Measurements from ENCODE around the gene C1QTNF12. TPM values are rescaled to one million over a fixed set of nuclear protein-coding genes. Genes with fewer than 3 reads are reported as not detected.

The C1QTNF12 gene
- total RNA-seq, 2 experiments from 2014 or later, result 3.4 to 4.8 TPM

DNA sequence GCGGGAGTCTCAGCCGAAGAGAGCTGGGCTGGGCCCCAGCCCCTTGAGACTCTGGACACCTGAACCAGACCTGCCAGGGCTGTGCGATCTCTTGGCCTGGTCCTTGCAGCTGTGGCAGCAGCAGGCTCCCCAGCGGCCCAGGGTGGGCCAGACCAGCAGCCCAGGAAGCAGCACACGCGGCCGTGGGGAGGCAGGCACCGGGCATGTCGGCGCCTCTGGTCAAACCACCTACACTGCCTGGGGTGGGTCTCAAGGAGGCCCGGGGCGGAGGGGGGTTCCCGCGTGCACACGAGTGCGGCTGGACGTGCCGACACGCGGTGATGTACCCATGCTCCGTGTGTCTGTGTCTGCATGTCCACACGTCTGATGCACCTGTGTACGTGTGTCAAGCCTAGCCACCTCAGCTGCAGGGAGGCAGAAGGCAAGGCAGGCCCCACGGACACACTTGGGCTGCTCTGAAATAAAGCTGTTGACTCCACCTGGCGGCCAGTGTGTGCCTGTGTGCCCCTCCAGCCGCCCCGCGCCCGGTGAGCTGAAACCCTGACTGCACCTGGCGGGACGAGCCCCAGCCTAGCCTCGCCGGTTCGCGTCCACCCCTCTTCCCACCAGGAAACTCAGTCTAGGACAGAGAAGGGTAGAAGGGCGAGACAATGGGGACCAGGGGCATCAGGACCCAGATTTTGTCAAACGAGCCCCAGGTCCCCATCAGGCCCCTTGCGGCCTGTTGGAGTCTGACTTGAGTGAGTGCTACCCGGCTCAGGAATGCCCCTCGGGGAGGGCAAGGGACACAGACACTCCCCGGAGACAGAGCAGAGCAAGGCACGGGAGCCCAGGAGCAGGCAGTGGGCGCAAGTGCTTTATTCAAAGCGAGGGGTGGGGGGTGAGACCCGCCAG, 45.3 kb upstream of the C1QTNF12 start:
- TF ChIP-seq, protein P1, sequence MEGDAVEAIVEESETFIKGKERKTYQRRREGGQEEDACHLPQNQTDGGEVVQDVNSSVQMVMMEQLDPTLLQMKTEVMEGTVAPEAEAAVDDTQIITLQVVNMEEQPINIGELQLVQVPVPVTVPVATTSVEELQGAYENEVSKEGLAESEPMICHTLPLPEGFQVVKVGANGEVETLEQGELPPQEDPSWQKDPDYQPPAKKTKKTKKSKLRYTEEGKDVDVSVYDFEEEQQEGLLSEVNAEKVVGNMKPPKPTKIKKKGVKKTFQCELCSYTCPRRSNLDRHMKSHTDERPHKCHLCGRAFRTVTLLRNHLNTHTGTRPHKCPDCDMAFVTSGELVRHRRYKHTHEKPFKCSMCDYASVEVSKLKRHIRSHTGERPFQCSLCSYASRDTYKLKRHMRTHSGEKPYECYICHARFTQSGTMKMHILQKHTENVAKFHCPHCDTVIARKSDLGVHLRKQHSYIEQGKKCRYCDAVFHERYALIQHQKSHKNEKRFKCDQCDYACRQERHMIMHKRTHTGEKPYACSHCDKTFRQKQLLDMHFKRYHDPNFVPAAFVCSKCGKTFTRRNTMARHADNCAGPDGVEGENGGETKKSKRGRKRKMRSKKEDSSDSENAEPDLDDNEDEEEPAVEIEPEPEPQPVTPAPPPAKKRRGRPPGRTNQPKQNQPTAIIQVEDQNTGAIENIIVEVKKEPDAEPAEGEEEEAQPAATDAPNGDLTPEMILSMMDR (IDR thresholded peaks at IDR 0.05), result peak; percentile 42
- H3K9me3 Mint-ChIP-seq, result no peaks in the 10 kb centered on the region
- Histone ChIP-seq H3K27me3 (ENCODE audit: control insufficient read depth in 1 of 2, insufficient read depth in 2 of 2, low read length in 2 of 2) (no peaks in the 10 kb centered on the region), H3K4me1 (ENCODE audit: insufficient read depth, low read length) (peaks cover 14% of the 10 kb centered on the region), H3K36me3 (ENCODE audit: insufficient read depth, low read length) (no peaks in the 10 kb centered on the region), H3K9me3 (ENCODE audit: control insufficient read depth in 1 of 2, insufficient read depth in 1 of 2, low read length in 2 of 2) (no peaks in the 10 kb centered on the region), H3K27ac (ENCODE audit: low read depth in 1 of 2, low read length in 2 of 2) (no peak overlapping the region), H3K4me3 (ENCODE audit: low read length) (no peak overlapping the region)
- DNase-seq, result peak; percentile 43 to 84 (median 61)
- peak; percentile 81 for ATAC-seq (ENCODE audit: poor library complexity)
- H3K4me3 Mint-ChIP-seq, result no peak overlapping the region
- H3K27me3 Mint-ChIP-seq, result no peaks in the 10 kb centered on the region
- H3K4me1 Mint-ChIP-seq (ENCODE audit: low read depth), result no peaks in the 10 kb centered on the region
- ChIA-PET CTCF (interaction anchor here (0.6 to 1.6 kb wide), 8 partner anchors 15 to 307 kb away, joined by 3 to 33 read pairs (median 4); no protein-coding TSS in a partner anchor), POLR2A (no interaction called here)
- intact Hi-C loops (cut with DNase I, micrococcal nuclease), result loop anchor here (2.0 to 5.0 kb wide), 3 partner anchors 169 to 309 kb away; partner anchors contain the start of gene PERM1 (in 1 of the 2)
- H3K36me3 Mint-ChIP-seq (ENCODE audit: low read depth), result no peaks in the 10 kb centered on the region
- H3K27ac Mint-ChIP-seq, result no peak overlapping the region

DNA sequence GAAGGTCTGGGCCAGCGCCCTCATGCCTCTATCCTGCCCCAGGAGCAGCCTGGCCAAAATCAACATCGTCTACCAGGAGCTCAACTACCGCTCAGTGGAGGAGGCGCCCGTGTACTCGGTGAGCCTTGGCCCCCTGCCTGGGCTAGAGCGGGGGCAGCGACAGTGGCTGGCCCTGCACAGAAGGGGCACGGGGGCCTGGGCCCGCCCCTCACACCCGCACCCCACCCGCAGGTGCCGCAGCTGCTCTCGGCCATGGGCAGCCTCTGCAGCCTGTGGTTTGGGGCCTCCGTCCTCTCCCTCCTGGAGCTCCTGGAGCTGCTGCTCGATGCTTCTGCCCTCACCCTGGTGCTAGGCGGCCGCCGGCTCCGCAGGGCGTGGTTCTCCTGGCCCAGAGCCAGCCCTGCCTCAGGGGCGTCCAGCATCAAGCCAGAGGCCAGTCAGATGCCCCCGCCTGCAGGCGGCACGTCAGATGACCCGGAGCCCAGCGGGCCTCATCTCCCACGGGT, 44.6 kb upstream of the C1QTNF12 start:
- no peaks in the 10 kb centered on the region for H3K9me3 Mint-ChIP-seq
- no peak overlapping the region for H3K4me3 ChIP-seq (ENCODE audit: low read length)
- H3K4me1 Mint-ChIP-seq (ENCODE audit: low read depth), result no peaks in the 10 kb centered on the region
- ChIA-PET CTCF (interaction anchor here (0.6 to 1.6 kb wide), 7 partner anchors 14 to 306 kb away, joined by 3 to 33 read pairs (median 4); no protein-coding TSS in a partner anchor), POLR2A (no interaction called here)
- no peaks in the 10 kb centered on the region for H3K36me3 Mint-ChIP-seq (ENCODE audit: low read depth)
- no peak overlapping the region for H3K4me3 Mint-ChIP-seq
- H3K9me3 ChIP-seq (ENCODE audit: control insufficient read depth in 1 of 2, insufficient read depth in 1 of 2, low read length in 2 of 2), result no peaks in the 10 kb centered on the region
- no peaks in the 10 kb centered on the region for H3K27me3 Mint-ChIP-seq
- H3K36me3 ChIP-seq (ENCODE audit: insufficient read depth, low read length), result no peaks in the 10 kb centered on the region
- no peak for ATAC-seq (ENCODE audit: poor library complexity)
- TF ChIP-seq, protein P1 (IDR thresholded peaks at IDR 0.05), result no peak
- no peak overlapping the region for H3K27ac ChIP-seq (ENCODE audit: low read depth in 1 of 2, low read length in 2 of 2)
- H3K4me1 ChIP-seq (ENCODE audit: insufficient read depth, low read length), result peaks cover 14% of the 10 kb centered on the region
- intact Hi-C loops (cut with DNase I, micrococcal nuclease), result loop anchor here (2.0 to 5.0 kb wide), 3 partner anchors 168 to 309 kb away; partner anchors contain the start of gene PERM1 (in 1 of the 2)
- peak in 1 of 14 experiments; percentile 5 for DNase-seq
- H3K27ac Mint-ChIP-seq, result no peak overlapping the region
- no peaks in the 10 kb centered on the region for H3K27me3 ChIP-seq (ENCODE audit: control insufficient read depth in 1 of 2, insufficient read depth in 2 of 2, low read length in 2 of 2)

- H3K27ac Mint-ChIP-seq, result no peak overlapping the region
These were observed 43.8 kb upstream of the C1QTNF12 start for GRCh38 chr1:1290238-1290731.

More at GRCh38 chr1:1290238-1290731, 43.8 kb upstream of the C1QTNF12 start:
- Histone ChIP-seq H3K4me1 (ENCODE audit: insufficient read depth, low read length) (peaks cover 14% of the 10 kb centered on the region), H3K9me3 (ENCODE audit: control insufficient read depth in 1 of 2, insufficient read depth in 1 of 2, low read length in 2 of 2) (peaks cover 0 to under 1% of the 10 kb centered on the region in 2 experiments), H3K36me3 (ENCODE audit: insufficient read depth, low read length) (no peaks in the 10 kb centered on the region), H3K27ac (ENCODE audit: low read depth in 1 of 2, low read length in 2 of 2) (no peak overlapping the region), H3K27me3 (ENCODE audit: control insufficient read depth in 1 of 2, insufficient read depth in 2 of 2, low read length in 2 of 2) (no peaks in the 10 kb centered on the region), H3K4me3 (ENCODE audit: low read length) (no peak overlapping the region)
- DNase-seq (peak; percentile 30 to 77 (median 55)), ATAC-seq (ENCODE audit: poor library complexity) (peak; percentile 69)
- ChIA-PET CTCF (interaction anchor here (1.1 kb wide), 2 partner anchors 16 to 168 kb away, joined by 3 to 8 read pairs; partner anchors contain the start of gene UBE2J2), POLR2A (no interaction called here)
- intact Hi-C loops (cut with DNase I, micrococcal nuclease), result loop anchor here (2.0 to 5.0 kb wide), 3 partner anchors 167 to 308 kb away; partner anchors contain the start of gene PERM1 (in 1 of the 2)
- Mint-ChIP-seq H3K4me3 (no peak overlapping the region), H3K36me3 (ENCODE audit: low read depth) (no peaks in the 10 kb centered on the region), H3K27me3 (no peaks in the 10 kb centered on the region), H3K4me1 (ENCODE audit: low read depth) (no peaks in the 10 kb centered on the region), H3K9me3 (no peaks in the 10 kb centered on the region)
- TF ChIP-seq, protein P1 (IDR thresholded peaks at IDR 0.05), result peak; percentile 42

Measured in CD4-positive, alpha-beta T cell (primary cell).